ENCODE data around the gene DGKA. TPM values are rescaled to one million over a fixed set of nuclear protein-coding genes. Genes with fewer than 3 reads are reported as not detected.
"Not testable (repeated sequence)": the region's sequence is repeated elsewhere in the genome, so short reads cannot be mapped to it uniquely, and the experiment has no call there.

DGKA gene
- total RNA-seq, 1 experiment from 2014 or later = 56.0 TPM

DNA sequence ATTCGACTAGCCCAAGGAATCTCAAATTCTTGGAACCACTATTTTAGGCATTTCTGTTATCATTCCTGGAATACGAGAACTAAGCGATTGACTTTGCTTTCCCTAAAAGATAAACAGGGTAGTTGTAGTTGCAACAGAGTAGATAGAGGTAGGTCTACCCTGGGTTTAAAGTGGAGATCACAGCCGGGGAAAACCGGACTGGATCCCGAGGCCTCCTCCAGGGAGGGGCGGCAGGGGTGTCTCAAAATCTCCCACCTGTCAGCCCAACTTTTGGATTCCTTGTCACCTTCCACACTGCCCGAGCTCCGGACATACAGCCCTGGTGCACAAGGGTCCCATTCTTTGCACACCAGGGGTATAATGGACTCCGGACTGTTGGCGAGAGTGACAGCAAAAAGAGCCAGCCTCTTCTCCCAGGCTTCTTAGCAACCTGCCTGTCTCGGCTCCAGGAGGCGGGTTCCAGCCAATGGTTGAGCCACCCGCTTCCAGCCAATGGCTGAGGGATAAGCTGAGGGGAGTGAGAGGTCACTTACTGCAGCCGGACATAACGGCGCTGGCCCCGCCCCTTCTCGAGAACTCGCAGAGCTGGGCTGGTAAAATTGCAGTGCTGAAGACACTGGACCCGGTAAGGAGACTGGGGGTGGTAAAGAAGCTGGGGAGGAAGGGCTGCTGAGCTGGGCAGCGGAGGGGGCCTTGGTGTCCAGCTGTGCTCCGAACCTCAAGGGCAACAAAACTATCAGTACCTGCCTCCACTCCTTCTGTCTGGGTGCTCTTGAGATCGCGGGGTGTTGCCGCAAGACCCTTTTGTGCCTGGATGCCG lies 66.0 kb downstream of the DGKA start, which contains the start of gene SUOX:
Gene SUOX, plus strand, starts transcription at position 562 of the 820 bp plus-strand sequence. CDS start 4,946 bp downstream, outside the sequence.
- peak; percentile 94 for DNase-seq (ENCODE audit: low read depth)

- DNase-seq (ENCODE audit: low read depth) = no peak
Observed at GRCh38 chr12:55997535-55997859, 66.5 kb downstream of the DGKA start.

DNA sequence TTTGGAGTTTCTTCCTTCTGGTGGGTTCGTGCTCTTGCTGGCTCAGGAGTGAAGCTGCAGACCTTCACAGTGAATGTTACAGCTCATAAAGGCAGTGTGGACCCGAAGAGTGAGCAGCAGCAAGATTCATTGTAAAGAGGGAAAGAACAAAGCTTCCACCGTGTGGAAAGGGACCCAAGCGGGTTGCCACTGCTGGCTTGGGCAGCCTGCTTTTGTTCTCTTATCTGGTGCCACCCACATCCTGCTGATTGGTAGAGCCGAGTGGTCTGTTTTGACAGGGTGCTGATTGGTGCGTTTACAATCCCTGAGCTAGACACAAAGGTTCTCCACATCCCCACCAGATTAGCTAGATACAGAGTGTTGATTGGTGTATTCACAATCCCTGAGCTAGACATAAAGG lies 68.6 kb downstream of the DGKA start:
- not testable (repeated sequence) for DNase-seq (ENCODE audit: low read depth)

- DNase-seq (ENCODE audit: low read depth) = not testable (repeated sequence)
Observed at GRCh38 chr12:55999999-56000540, 69.1 kb downstream of the DGKA start.

GRCh38 chr12:56001487-56002100 lies 70.6 kb downstream of the DGKA start:
- DNase-seq (ENCODE audit: low read depth) = no peak

DNA sequence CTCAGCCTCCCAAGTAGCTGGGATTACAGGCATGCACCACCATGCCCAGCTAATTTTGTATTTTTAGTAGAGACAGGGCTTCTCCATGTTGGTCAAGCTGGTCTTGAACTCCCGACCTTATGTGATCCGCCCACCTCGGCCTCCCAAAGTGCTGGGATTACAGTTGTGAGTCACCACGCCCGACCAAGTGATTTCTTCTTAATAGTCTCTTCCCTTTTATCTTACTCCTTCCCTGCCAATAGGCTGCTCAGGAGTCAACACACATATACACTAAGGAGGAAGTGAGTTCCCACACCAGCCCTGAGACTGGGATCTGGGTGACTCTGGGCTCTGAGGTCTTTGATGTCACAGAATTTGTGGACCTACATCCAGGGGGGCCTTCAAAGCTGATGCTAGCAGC lies 72.4 kb downstream of the DGKA start:
- DNase-seq (ENCODE audit: low read depth) = not testable (repeated sequence)

Other genes with a start within 250 kb of the DGKA start
- gene ITGA7, start 223.3 kb upstream of the DGKA start, total RNA-seq (2014; rRNA removed) = 135 and 217 TPM in 2 replicates
- 118 and 135 TPM in 2 replicates for gene BLOC1S1, start 215.1 kb upstream of the DGKA start, total RNA-seq (2014; rRNA removed)
- gene RDH5, start 210.8 kb upstream of the DGKA start, total RNA-seq (2014; rRNA removed) = 147 and 216 TPM in 2 replicates
- gene CD63, start 202.2 kb upstream of the DGKA start, total RNA-seq (2014; rRNA removed) = 2,065 and 2,281 TPM in 2 replicates
- gene GDF11, start 188.0 kb upstream of the DGKA start, total RNA-seq (2014; rRNA removed) = 10.0 and 17.3 TPM in 2 replicates
- 96.4 and 111 TPM in 2 replicates for gene SARNP, start 113.4 kb upstream of the DGKA start, total RNA-seq (2014; rRNA removed)
- 17.2 and 19.7 TPM in 2 replicates for gene ORMDL2, start 113.1 kb upstream of the DGKA start, total RNA-seq (2014; rRNA removed)
- gene DNAJC14, start 101.6 kb upstream of the DGKA start, total RNA-seq (2014; rRNA removed) = 48.5 and 54.8 TPM in 2 replicates
- 24.1 and 24.9 TPM in 2 replicates for gene MMP19, start 88.2 kb upstream of the DGKA start, total RNA-seq (2014; rRNA removed)
- gene PYM1, start 3.3 kb upstream of the DGKA start, total RNA-seq (2014; rRNA removed) = 39.5 and 54.8 TPM in 2 replicates
- gene PMEL, start 34.9 kb downstream of the DGKA start, total RNA-seq (2014; rRNA removed) = 0.32 and 0.52 TPM in 2 replicates
- 64.4 and 66.5 TPM in 2 replicates for gene CDK2, start 35.7 kb downstream of the DGKA start, total RNA-seq (2014; rRNA removed)
- gene RAB5B, start 42.9 kb downstream of the DGKA start, total RNA-seq (2014; rRNA removed) = 46.7 and 60.3 TPM in 2 replicates
- 16.1 and 21.8 TPM in 2 replicates for gene SUOX, start 66.1 kb downstream of the DGKA start, total RNA-seq (2014; rRNA removed)
- 2.2 and 3.4 TPM in 2 replicates for gene IKZF4, start 89.9 kb downstream of the DGKA start, total RNA-seq (2014; rRNA removed)
- gene RPS26, start 110.8 kb downstream of the DGKA start, total RNA-seq (2014; rRNA removed) = 414 and 1,103 TPM in 2 replicates
- gene ERBB3, start 149.0 kb downstream of the DGKA start, total RNA-seq (2014; rRNA removed) = 1.7 TPM in 1 of 2 replicates, not detected in the other
- gene PA2G4, start 173.4 kb downstream of the DGKA start, total RNA-seq (2014; rRNA removed) = 247 and 307 TPM in 2 replicates
- gene RPL41, start 185.5 kb downstream of the DGKA start, total RNA-seq (2014; rRNA removed) = 1,853 and 1,922 TPM in 2 replicates
- gene ZC3H10, start 187.1 kb downstream of the DGKA start, total RNA-seq (2014; rRNA removed) = 3.6 and 3.8 TPM in 2 replicates
- gene ESYT1, start 197.1 kb downstream of the DGKA start, total RNA-seq (2014; rRNA removed) = 169 and 173 TPM in 2 replicates
- 130 and 136 TPM in 2 replicates for gene MYL6B, start 221.4 kb downstream of the DGKA start, total RNA-seq (2014; rRNA removed)
- 1,787 and 1,859 TPM in 2 replicates for gene MYL6, start 227.2 kb downstream of the DGKA start, total RNA-seq (2014; rRNA removed)